H7 (cell line): ENCODE results near the gene ACSF3. TPM values are rescaled to one million over a fixed set of nuclear protein-coding genes. Genes with fewer than 3 reads are reported as not detected.

Experiments used
- DNase-seq: peaks from one replicate; pipeline ENCODE4 v3.0.0; 2012
- H3K27me3 ChIP-seq: 2 replicates; pipeline ENCODE4 v1.6.0; 2011; ENCODE audit warnings: mild to moderate bottlenecking, low read length; ENCODE audit not compliant: control insufficient read depth, insufficient read depth
- H3K36me3 ChIP-seq: replicated peaks from 2 replicates; pipeline ENCODE4 v1.5.1; 2011; ENCODE audit warnings: low read length; ENCODE audit not compliant: control insufficient read depth, insufficient read depth
- H3K4me3 ChIP-seq: 2 replicates; pipeline ENCODE4 v1.5.1; 2011; ENCODE audit warnings: low read depth, mild to moderate bottlenecking, control low read depth, low read length, moderate library complexity; ENCODE audit not compliant: insufficient read depth
- total RNA-seq: library from RNA; depleted of rRNA; stranded (reverse); fragments of >200 nt; shearing (Covaris generic); gene quantifications from 2 replicates; pipeline ENCODE4 v1.2.3, GENCODE V29; 2014

ACSF3 gene
- total RNA-seq, 1 experiment from 2014 or later, result 20.2 TPM

GRCh38 chr16:89138843-89139520, 45.3 kb downstream of the ACSF3 start:
- Histone ChIP-seq H3K36me3 (peaks cover 1% of the 10 kb centered on the region), H3K4me3 (no peak overlapping the region), H3K27me3 (no peaks in the 10 kb centered on the region)
- DNase-seq, result no peak

DNA sequence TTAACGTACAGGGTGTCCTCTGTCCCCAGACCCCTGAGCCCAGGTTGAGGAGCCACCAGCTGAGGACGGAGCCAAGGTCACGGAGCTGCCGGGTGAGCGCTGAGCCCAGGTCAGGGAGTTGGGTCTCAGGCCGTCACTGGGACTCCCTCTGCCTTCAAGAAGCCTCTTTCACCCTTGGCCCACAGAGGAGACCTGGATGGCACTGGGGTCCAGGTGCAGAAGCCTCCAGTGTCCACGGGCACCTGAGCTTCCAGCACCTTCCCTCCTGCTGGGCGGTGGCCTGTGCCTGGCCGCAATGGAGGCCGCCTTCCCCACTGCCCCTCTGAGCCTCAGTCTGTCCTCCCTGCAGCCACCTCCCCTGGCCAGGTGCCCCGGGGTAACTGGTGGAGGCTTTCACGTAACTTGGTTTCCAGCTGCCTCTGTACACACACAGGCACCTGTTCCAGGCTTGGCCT, 46.3 kb downstream of the ACSF3 start:
- Histone ChIP-seq H3K27me3 (no peaks in the 10 kb centered on the region), H3K36me3 (peaks cover 1% of the 10 kb centered on the region), H3K4me3 (no peak overlapping the region)
- no peak for DNase-seq

DNA sequence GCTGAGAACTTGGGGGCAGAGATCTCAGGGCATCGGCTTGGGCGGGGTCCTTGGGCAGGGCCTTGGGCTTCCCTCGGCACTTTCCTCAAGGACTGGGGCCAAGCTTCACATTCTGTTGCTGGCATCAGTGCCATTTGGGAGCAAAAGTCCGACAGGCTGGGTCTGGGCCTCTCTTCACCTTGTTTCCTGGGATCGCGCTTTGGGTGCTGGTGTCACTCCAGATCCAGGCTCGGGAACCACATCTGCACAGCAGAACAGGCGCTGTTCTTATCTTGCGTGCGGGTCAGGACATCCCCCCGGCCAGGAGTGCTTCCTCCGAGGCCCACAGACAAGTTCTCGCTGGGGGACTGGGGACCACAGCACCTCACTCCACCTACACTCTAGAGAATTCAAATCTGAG, 46.7 kb downstream of the ACSF3 start:
- no peak overlapping the region for H3K4me3 ChIP-seq
- no peaks in the 10 kb centered on the region for H3K27me3 ChIP-seq
- H3K36me3 ChIP-seq, result peaks cover 1% of the 10 kb centered on the region
- no peak for DNase-seq

- no peak overlapping the region for H3K4me3 ChIP-seq
- no peak for DNase-seq
- H3K36me3 ChIP-seq, result peaks cover 2% of the 10 kb centered on the region
- no peaks in the 10 kb centered on the region for H3K27me3 ChIP-seq
Observed at GRCh38 chr16:89140981-89141883, 47.6 kb downstream of the ACSF3 start.

DNA sequence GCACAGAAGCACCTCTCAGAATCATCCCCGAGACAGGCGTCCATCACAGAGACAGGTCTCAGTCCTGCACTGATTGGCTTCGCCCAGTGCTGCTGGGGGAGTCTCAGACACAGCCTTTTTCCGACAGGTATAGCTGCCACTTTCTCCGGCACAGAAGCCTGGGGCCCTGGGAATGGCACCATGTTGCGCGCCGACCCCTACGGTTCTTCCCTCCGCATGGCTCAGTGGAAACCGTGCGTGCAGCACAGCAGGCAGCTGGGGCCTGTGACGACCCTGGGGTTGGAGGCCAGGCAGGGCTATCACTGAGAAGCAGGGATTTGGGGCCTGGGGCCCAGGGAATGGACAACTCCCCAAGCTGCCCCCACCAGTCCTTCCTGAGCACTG, 48.2 kb downstream of the ACSF3 start:
- DNase-seq, result no peak
- H3K27me3 ChIP-seq, result no peaks in the 10 kb centered on the region
- H3K36me3 ChIP-seq, result peaks cover 2% of the 10 kb centered on the region
- H3K4me3 ChIP-seq, result no peak overlapping the region

DNA sequence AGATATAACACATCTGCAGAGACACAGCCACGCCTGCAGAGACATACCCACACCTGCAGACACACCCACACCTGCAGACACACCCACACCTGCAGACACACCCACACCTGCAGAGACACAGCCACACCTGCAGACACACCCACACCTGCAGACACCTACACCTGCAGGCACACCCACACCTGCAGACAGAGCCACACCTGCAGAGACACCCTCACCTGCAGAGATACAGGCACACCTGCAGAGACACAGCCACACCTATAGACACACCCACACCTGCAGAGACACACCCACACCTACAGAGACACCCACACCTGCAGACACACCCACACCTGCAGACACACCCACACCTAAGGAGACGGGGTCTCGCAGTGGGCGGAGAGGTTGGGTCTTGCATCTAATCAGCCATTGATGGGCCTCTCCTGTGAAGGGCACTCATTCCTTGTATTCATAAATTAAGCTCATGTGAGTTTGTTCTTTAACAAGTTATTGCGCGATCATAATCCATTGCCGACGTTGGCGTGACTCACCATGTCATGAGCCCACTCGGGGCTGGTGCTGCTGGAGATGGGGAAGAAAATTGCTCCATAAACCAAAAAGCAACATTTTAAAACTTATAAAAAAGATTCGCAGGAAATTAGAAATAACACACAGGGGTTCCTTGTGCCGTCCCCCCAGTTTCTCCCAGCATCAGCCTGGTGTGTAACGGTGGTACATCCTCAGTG, 49.0 kb downstream of the ACSF3 start:
- Histone ChIP-seq H3K36me3 (peaks cover 2% of the 10 kb centered on the region), H3K4me3 (no peak overlapping the region), H3K27me3 (no peaks in the 10 kb centered on the region)
- DNase-seq, result no peak

DNA sequence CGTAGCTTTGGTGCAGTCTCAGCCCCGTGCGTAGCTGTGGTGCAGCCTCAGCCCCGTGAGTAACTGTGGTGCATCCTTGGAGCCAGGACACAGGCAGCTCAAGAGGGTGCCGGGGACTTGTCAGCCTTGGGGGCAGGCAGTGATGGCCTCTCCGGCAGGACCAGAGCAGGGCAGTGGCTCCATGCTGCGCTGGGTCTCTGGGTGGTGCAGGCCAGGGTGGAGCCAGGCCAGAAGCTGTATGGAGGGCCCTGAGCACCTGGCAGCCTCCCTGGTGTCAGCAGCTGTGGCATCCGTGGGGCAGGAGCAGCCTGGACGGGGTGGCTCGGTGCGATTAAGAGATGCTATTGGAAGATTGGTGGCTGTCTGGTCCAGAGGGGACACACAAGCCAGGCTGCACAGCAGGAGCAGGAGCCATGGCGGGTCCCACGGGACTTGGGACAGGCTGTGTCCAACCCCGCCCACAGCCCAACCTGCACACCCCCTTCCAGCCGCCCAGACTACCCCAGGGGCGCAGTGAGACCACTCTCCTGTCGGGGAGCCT, 49.6 kb downstream of the ACSF3 start:
- no peaks in the 10 kb centered on the region for H3K27me3 ChIP-seq
- no peak for DNase-seq
- peaks cover 2% of the 10 kb centered on the region for H3K36me3 ChIP-seq
- no peak overlapping the region for H3K4me3 ChIP-seq

DNA sequence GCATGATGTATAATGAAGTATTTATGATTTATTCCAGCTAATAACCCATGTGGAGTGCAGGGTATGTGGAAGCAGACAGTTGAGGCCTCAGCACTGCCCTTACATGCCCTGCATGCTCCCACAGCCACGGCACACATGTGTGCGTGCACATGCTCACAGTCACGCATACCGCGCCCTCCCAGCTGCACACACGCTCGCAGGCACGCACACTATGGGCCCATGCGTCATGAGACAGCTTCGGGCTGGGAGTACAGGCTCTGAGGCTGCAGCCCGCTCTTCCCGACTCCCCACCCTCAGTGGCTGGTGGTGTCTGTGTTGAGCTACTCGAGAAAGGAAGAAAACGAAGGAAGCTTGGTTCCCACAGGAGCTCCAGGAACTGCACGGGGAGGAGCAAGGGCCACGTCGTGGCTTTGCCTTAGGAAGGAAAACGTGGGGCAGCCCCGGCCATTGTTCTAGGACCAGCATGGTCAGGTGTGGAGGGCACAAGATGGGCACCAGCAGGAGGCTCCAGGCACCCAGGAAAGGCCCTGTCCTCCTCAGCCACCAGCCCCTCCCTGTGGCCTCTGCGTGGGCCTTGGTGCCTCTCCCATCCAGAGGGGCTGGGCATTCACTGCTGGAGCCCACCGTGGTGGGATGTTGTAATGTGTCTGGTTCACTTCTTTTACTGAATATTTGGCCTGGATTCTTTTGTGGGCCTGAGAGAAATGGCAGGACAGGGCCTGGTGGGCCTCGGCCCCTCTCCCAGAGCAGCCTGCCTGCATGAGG, 50.4 kb downstream of the ACSF3 start:
- H3K4me3 ChIP-seq, result no peak overlapping the region
- peaks cover 2% of the 10 kb centered on the region for H3K36me3 ChIP-seq
- DNase-seq, result no peak
- H3K27me3 ChIP-seq, result no peaks in the 10 kb centered on the region

GRCh38 chr16:89144681-89145080, 51.0 kb downstream of the ACSF3 start:
- no peak for DNase-seq
- Histone ChIP-seq H3K36me3 (peaks cover 2% of the 10 kb centered on the region), H3K4me3 (no peak overlapping the region), H3K27me3 (no peaks in the 10 kb centered on the region)

GRCh38 chr16:89145406-89146161, 51.9 kb downstream of the ACSF3 start:
- H3K27me3 ChIP-seq, result no peaks in the 10 kb centered on the region
- H3K36me3 ChIP-seq, result peaks cover 2% of the 10 kb centered on the region
- no peak overlapping the region for H3K4me3 ChIP-seq
- no peak for DNase-seq

- H3K27me3 ChIP-seq, result no peaks in the 10 kb centered on the region
- H3K4me3 ChIP-seq, result no peak overlapping the region
- peaks cover 3% of the 10 kb centered on the region; the same call in 1 of the 2 replicates for H3K36me3 ChIP-seq
- DNase-seq, result no peak
Observed at GRCh38 chr16:89146211-89147005, 52.8 kb downstream of the ACSF3 start.

DNA sequence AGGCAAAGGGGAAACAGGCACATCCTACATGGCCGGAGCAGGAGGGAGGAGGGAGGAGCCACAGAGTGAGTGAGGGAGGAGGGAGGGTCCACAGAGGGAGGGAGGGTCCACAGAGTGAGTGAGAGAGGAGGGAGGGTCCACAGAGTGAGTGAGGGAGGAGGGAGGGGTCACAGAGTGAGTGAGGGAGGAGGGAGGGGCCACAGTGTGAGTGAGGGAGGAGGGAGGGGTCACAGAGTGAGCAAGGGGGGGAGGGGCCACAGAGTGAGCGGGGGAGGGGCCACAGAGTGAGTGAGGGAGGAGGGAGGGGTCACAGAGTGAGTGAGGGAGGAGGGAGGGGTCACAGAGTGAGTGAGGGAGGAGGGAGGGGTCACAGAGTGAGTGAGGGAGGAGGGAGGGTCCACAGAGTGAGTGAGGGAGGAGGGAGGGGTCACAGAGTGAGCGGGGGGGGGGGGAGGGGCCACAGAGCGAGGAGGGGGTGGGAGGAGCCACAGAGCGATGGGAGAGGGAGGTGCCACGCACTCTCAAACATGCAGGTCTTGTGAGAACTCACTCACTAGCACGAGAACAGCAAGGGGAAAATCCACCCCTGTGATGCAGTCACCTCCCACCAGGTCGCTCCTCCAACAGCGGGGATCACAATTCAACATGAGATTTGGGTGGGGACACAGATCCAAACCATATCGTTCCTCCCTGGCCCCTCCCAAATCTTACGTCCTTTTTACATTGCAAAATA, 53.6 kb downstream of the ACSF3 start:
- DNase-seq, result peak; percentile 85
- no peak overlapping the region for H3K4me3 ChIP-seq
- H3K36me3 ChIP-seq, result peaks cover 2% of the 10 kb centered on the region; the same call in 1 of the 2 replicates
- H3K27me3 ChIP-seq, result no peaks in the 10 kb centered on the region
